Measurements from ENCODE around the gene INF2. TPM values are rescaled to one million over a fixed set of nuclear protein-coding genes. Genes with fewer than 3 reads are reported as not detected.

The INF2 gene
- total RNA-seq, 1 experiment from 2014 or later, result 113 TPM

DNA sequence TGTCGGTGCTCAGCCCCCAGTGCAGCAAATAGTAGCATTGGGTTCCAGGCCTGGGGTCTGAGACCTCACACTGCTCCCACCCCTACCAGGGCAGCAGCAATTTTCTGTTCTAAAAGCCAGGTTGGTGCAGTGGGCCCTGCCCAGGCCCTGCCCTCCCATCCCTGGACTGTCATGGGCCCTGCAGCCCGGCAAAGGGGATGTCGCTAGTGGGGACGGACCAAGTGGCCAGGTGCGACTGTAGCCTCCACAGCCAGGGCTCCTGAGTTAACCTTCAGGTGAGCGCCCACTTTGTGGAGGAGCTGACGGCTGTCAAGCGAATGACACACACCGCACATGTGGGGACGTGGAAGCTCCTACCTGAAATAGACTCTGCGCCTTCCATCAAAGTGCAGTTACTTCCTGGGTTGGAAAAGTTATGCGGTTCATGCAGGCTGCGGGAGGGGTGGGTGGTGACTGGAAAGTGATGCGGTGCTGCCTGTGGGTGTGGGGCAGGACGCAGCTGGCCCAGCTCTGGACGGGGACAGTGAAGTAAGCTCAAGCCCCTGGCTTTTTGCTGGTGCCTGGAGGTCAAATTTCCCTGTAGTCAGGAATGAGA lies 1.5 kb downstream of the INF2 start:
- intact Hi-C loops (cut with micrococcal nuclease; ENCODE audit: unreplicated experiment), result no loop called here
- TF ChIP-seq, protein P1, sequence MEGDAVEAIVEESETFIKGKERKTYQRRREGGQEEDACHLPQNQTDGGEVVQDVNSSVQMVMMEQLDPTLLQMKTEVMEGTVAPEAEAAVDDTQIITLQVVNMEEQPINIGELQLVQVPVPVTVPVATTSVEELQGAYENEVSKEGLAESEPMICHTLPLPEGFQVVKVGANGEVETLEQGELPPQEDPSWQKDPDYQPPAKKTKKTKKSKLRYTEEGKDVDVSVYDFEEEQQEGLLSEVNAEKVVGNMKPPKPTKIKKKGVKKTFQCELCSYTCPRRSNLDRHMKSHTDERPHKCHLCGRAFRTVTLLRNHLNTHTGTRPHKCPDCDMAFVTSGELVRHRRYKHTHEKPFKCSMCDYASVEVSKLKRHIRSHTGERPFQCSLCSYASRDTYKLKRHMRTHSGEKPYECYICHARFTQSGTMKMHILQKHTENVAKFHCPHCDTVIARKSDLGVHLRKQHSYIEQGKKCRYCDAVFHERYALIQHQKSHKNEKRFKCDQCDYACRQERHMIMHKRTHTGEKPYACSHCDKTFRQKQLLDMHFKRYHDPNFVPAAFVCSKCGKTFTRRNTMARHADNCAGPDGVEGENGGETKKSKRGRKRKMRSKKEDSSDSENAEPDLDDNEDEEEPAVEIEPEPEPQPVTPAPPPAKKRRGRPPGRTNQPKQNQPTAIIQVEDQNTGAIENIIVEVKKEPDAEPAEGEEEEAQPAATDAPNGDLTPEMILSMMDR (conservative IDR thresholded peaks at IDR 0.05), result no peak
- TF ChIP-seq EZH2 (IDR thresholded peaks at IDR 0.05; ENCODE audit: low read depth), result no peak
- Histone ChIP-seq H3K27ac (no peak overlapping the region), H3K9me3 (ENCODE audit: insufficient read depth, low read depth) (no peaks in the 10 kb centered on the region), H3K79me2 (ENCODE audit: low read depth) (peaks cover 49% of the 10 kb centered on the region), H2AFZ (no peak overlapping the region), H3K27me3 (ENCODE audit: insufficient read depth, low read depth) (no peaks in the 10 kb centered on the region), H3K4me1 (replicated peaks; ENCODE audit: insufficient read depth) (peaks cover 36% of the 10 kb centered on the region), H3K9me2 (ENCODE audit: insufficient read depth) (no peaks in the 10 kb centered on the region), H3K4me3 (peak overlapping the region; percentile 76), H3F3A (ENCODE audit: insufficient read depth, low read depth) (peaks cover 24% of the 10 kb centered on the region), H3K4me2 (peak overlapping the region; percentile 98), H3K36me3 (ENCODE audit: low read depth) (no peaks in the 10 kb centered on the region), H4K20me1 (ENCODE audit: insufficient read depth) (peaks cover 50% of the 10 kb centered on the region)
- ChIA-PET POLR2A (ENCODE audit: unreplicated experiment) (no interaction called here), CTCF (interaction anchor here (0.6 kb wide), 1 partner anchor 613 kb away, joined by 3 read pairs; no protein-coding TSS in a partner anchor)
- no peak for DNase-seq
- BruUV-seq (replicated peaks), result no TSS peak

DNA sequence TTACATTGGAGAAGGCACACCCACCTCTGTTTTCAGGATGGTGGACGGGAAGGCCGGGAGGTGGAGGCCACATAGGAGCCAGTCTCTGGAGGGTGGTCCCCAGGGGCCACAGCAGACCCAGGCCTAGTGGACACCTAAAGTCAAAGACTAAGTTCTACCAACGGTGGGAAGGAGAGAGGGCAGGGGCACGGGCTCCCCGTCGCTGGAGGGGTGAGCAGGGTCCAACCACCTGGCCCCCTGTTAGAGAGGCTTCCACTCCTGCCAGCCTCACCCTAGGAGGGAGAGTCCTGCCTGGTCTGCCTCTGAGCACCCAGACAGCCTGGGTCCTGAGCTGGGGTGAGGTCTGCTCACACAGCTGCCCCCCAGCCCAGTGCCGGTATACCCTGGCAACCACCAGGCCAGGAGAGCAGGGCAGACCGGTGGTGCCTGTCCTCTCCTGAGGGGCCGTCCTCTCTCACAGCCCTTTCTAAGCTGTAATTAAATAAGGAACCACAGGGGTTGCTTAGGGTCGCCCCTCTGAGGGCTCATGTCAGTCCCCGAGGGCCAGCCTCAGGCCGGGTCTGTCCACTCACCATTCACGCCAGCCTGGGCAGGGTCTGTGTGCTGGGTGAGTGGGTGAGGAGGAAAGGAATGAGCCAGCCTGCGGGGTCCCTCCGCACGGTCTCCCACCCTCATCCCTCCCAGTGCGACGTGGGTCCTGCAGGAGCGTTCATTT lies 2.3 kb downstream of the INF2 start:
- Histone ChIP-seq H3K9me2 (ENCODE audit: insufficient read depth) (no peaks in the 10 kb centered on the region), H3K27ac (no peak overlapping the region), H3K9me3 (ENCODE audit: insufficient read depth, low read depth) (no peaks in the 10 kb centered on the region), H3K4me1 (replicated peaks; ENCODE audit: insufficient read depth) (peaks cover 33% of the 10 kb centered on the region), H3F3A (ENCODE audit: insufficient read depth, low read depth) (peaks cover 20% of the 10 kb centered on the region), H3K79me2 (ENCODE audit: low read depth) (peaks cover 49% of the 10 kb centered on the region), H2AFZ (no peak overlapping the region), H3K4me3 (no peak overlapping the region), H3K36me3 (ENCODE audit: low read depth) (no peaks in the 10 kb centered on the region), H4K20me1 (ENCODE audit: insufficient read depth) (peaks cover 52% of the 10 kb centered on the region), H3K27me3 (ENCODE audit: insufficient read depth, low read depth) (no peaks in the 10 kb centered on the region), H3K4me2 (peak overlapping the region; percentile 98; the same call in 1 of the 2 replicates)
- CTCF ChIA-PET, result no interaction called here
- DNase-seq, result no peak
- TF ChIP-seq, protein P1 (conservative IDR thresholded peaks at IDR 0.05), result no peak
- TF ChIP-seq EZH2 (IDR thresholded peaks at IDR 0.05; ENCODE audit: low read depth), result no peak
- POLR2A ChIA-PET (ENCODE audit: unreplicated experiment), result no interaction called here
- no TSS peak for BruUV-seq (replicated peaks)
- intact Hi-C loops (cut with micrococcal nuclease; ENCODE audit: unreplicated experiment), result no loop called here

DNA sequence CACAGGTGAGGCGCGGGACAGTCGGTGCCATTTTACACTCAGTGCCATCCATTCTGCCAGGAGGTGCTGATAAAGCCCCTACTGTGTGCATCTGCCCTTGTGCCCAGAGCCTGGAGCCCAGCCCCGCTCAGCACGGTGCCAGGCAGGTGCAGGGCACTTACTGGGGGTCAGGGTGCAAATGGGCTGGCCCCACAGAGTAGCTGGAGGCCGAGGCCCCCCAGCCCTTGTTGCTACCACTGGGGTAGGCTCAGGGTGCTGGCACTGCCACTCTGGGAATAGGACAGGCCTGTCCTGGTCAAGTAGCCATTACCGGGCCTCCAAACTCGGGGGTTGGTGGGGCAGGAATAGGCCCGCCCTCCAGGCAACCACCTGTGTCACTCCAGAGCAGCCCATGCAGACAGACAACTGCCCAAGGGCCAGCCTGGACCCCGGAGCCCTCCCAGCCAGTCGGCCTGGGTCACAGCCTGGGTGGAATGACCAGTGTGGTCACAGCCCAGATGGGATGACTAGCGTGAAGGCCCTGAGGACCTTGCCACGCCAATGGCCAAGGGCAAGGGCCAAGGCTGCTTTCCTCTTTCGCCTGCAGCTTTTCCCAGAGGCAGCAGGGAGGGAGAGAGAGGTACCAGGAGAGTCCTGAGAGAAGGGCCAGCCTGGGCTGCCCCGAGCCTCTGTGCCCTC lies 3.0 kb downstream of the INF2 start:
- no peak overlapping the region for H3K4me3 ChIP-seq
- H3K9me3 ChIP-seq (ENCODE audit: insufficient read depth, low read depth), result no peaks in the 10 kb centered on the region
- no peaks in the 10 kb centered on the region for H3K27me3 ChIP-seq (ENCODE audit: insufficient read depth, low read depth)
- no peak for DNase-seq
- H2AFZ ChIP-seq, result no peak overlapping the region
- no peaks in the 10 kb centered on the region for H3K36me3 ChIP-seq (ENCODE audit: low read depth)
- intact Hi-C loops (cut with micrococcal nuclease; ENCODE audit: unreplicated experiment), result no loop called here
- ChIA-PET POLR2A (ENCODE audit: unreplicated experiment) (no interaction called here), CTCF (no interaction called here)
- peaks cover 13% of the 10 kb centered on the region for H3F3A ChIP-seq (ENCODE audit: insufficient read depth, low read depth)
- H4K20me1 ChIP-seq (ENCODE audit: insufficient read depth), result peaks cover 54% of the 10 kb centered on the region
- H3K4me2 ChIP-seq, result no peak overlapping the region
- BruUV-seq (replicated peaks), result no TSS peak
- no peak for TF ChIP-seq EZH2 (IDR thresholded peaks at IDR 0.05; ENCODE audit: low read depth)
- TF ChIP-seq, protein P1 (conservative IDR thresholded peaks at IDR 0.05), result no peak
- peaks cover 26% of the 10 kb centered on the region for H3K4me1 ChIP-seq (replicated peaks; ENCODE audit: insufficient read depth)
- peaks cover 49% of the 10 kb centered on the region for H3K79me2 ChIP-seq (ENCODE audit: low read depth)
- no peak overlapping the region for H3K27ac ChIP-seq
- H3K9me2 ChIP-seq (ENCODE audit: insufficient read depth), result no peaks in the 10 kb centered on the region

All from PC-9 (cell line).